Large intestine (tissue), 3 donors: ENCODE measurements around the gene MYF5. TPM values are rescaled to one million over a fixed set of nuclear protein-coding genes. Genes with fewer than 3 reads are reported as not detected.
A peak's percentile ranks its signal among the peaks of the same experiment; 100 is the strongest.

Experiments
- DNase-seq, 2 donors: peaks; one replicate each; pipeline versions ENCODE4 v3.0.0 to v3.0.0-alpha.2; 2013
- H3K27ac ChIP-seq: one replicate; pipeline ENCODE4 v1.5.1; 2013; ENCODE audit warnings: low read length
- H3K27me3 ChIP-seq: 2 replicates; pipeline ENCODE4 v1.6.1; 2013; ENCODE audit warnings: low read length; ENCODE audit not compliant: control insufficient read depth, insufficient read depth
- H3K36me3 ChIP-seq: 2 replicates; pipeline ENCODE4 v1.6.1; 2013; ENCODE audit warnings: low read length; ENCODE audit not compliant: control insufficient read depth, insufficient read depth
- H3K4me1 ChIP-seq: one replicate; pipeline ENCODE4 v1.6.1; 2013; ENCODE audit warnings: low read length; ENCODE audit not compliant: control insufficient read depth, insufficient read depth
- H3K4me3 ChIP-seq: one replicate; pipeline ENCODE4 v1.5.1; 2013; ENCODE audit warnings: low read length
- H3K9me3 ChIP-seq: one replicate; pipeline ENCODE4 v1.6.1; 2013; ENCODE audit warnings: mild to moderate bottlenecking, low read depth, low read length, moderate library complexity; ENCODE audit not compliant: control insufficient read depth
- WGBS: methylation state at CpG from one replicate; pipeline ENCODE4 v1.1.5; 2013; ENCODE audit warnings: low lambda C conversion rate; ENCODE audit not compliant: insufficient coverage; 5-methylcytosine and 5-hydroxymethylcytosine counted together
- polyA plus RNA-seq: library from polyadenylated mRNA; unstranded; fragments of 120-200 nt; gene quantifications from one replicate; pipeline ENCODE4 v1.2.1, GENCODE V29; 2013

Gene MYF5
- polyA plus RNA-seq, 1 donor: 0.07 TPM

- no peaks in the 10 kb centered on the region for H3K36me3 ChIP-seq
- peaks cover 68% of the 10 kb centered on the region for H3K27me3 ChIP-seq
- no peak for DNase-seq
- no peak overlapping the region for H3K4me3 ChIP-seq
- H3K4me1 ChIP-seq: no peaks in the 10 kb centered on the region
- no peak overlapping the region for H3K27ac ChIP-seq
- peaks cover 2% of the 10 kb centered on the region for H3K9me3 ChIP-seq
- WGBS: no CpG with 5 or more reads among the region's 10 CpGs
Observed at GRCh38 chr12:80715713-80716249, 931 bp upstream of the MYF5 start.

DNA sequence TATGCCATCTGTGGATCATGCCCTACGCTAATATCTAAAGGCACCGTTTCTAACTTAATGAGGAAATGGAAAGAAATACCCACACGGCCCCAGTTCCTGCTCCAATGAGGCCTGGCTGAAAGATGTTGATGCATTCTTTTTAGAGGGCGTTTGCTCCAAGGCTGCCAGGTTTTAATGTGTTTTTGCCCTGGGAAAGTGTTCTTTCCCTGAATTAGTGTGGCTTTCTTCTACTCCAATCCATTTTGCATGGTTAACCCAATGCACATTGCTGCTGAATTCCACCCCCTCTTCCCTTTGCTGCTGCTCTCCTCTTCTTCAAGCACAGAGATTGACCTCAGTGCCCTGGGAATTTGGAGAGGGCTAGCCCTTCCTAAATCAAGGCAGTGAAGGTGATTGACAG lies 1.1 kb downstream of the MYF5 start:
- Histone ChIP-seq H3K4me3 (no peak overlapping the region), H3K36me3 (no peaks in the 10 kb centered on the region), H3K27ac (no peak overlapping the region), H3K4me1 (no peaks in the 10 kb centered on the region), H3K27me3 (peaks cover 64% of the 10 kb centered on the region), H3K9me3 (peaks cover 2% of the 10 kb centered on the region)
- DNase-seq: no peak
- WGBS: no CpG with 5 or more reads among the region's 4 CpGs

- peaks cover 40% of the 10 kb centered on the region for H3K27me3 ChIP-seq
- no peak overlapping the region for H3K27ac ChIP-seq
- H3K9me3 ChIP-seq: peaks cover 2% of the 10 kb centered on the region
- WGBS: 80% methylated on average over 1 of the region's 1 CpG
- H3K36me3 ChIP-seq: no peaks in the 10 kb centered on the region
- no peaks in the 10 kb centered on the region for H3K4me1 ChIP-seq
- no peak for DNase-seq
- H3K4me3 ChIP-seq: no peak overlapping the region
Observed at GRCh38 chr12:80720516-80720915, 3.8 kb downstream of the MYF5 start.

- DNase-seq: no peak
- no peak overlapping the region for H3K27ac ChIP-seq
- peaks cover 32% of the 10 kb centered on the region for H3K27me3 ChIP-seq
- H3K4me3 ChIP-seq: no peak overlapping the region
- no peaks in the 10 kb centered on the region for H3K36me3 ChIP-seq
- no peaks in the 10 kb centered on the region for H3K4me1 ChIP-seq
- 100% methylated on average over 1 of the region's 3 CpGs for WGBS
- peaks cover 2% of the 10 kb centered on the region for H3K9me3 ChIP-seq
Observed at GRCh38 chr12:80721326-80721725, 4.6 kb downstream of the MYF5 start.

DNA sequence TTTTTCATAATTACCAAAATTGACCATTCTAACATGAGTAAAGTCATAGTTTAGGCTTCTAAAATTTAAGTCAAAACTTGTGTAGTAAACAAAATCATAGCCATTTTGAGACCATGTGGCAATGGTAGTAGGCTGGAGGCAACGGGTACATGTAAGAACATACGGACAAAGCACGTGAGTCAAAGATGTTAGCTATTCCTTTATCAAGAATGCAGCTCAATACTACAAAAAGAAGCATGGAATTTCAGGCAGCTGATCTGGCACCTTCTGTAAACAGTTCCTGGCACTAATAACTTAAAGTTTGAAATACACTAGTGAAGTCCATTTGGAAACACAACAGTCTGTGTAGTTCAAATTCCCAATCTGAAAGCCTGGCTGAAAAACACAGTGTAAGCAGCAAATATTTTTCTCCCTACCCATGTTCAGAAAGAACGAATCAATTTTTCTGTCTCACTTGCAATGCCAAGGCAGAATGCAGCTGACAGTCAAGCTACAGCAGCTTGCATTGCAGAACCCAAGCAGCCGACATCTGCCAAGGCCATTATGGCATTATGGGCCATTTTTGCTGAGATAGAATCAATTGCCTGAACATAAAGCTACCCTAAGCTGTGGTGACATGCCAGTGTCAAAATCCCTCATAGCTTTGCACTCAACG lies 29.3 kb downstream of the MYF5 start:
- Histone ChIP-seq H3K4me3 (no peak overlapping the region), H3K27ac (no peak overlapping the region), H3K36me3 (no peaks in the 10 kb centered on the region), H3K27me3 (no peaks in the 10 kb centered on the region), H3K9me3 (no peaks in the 10 kb centered on the region), H3K4me1 (no peaks in the 10 kb centered on the region)
- WGBS: no CpG with 5 or more reads among the region's 6 CpGs
- DNase-seq: no peak

DNA sequence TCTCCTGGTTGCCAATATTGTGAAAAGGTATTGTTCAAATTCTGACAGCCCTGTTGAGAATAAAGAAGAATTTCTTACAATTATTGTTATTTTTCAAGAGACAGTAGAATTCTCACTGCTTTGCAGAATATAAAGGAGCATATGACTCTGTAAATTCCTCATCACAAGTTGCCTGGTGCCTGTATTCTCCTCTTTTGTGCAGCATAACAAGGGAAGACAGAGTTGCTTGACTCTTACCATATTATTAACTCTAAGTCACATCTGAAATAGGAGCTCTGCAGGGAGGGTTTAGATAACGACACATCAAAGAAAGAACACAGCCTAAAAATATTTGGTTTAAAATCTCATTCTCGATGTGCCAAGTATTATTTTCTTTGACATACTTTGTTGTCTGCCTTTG lies 31.1 kb downstream of the MYF5 start:
- no peaks in the 10 kb centered on the region for H3K36me3 ChIP-seq
- H3K27me3 ChIP-seq: no peaks in the 10 kb centered on the region
- no CpG with 5 or more reads among the region's 2 CpGs for WGBS
- no peaks in the 10 kb centered on the region for H3K9me3 ChIP-seq
- DNase-seq: no peak
- no peak overlapping the region for H3K4me3 ChIP-seq
- H3K4me1 ChIP-seq: no peaks in the 10 kb centered on the region
- H3K27ac ChIP-seq: no peak overlapping the region

DNA sequence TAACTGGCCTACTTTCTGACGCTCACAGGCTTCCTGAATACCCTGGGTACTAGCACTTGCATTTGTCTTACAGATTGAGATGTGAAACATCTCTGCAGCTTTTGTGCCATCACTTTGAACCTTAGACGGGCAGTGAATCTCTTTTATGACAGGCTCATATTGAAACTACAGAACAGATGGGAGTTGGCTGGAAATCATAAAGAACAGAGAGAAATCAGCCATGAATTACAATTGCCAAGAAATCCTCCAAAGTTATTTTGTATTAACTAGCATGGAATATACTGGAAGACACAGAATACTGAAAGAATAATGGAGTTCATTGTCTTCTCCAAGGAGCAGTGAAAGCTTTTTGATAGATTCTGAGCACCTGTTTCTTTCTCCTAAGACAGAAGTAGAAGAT lies 32.7 kb downstream of the MYF5 start:
- 60% methylated on average over 1 of the region's 2 CpGs for WGBS

DNA sequence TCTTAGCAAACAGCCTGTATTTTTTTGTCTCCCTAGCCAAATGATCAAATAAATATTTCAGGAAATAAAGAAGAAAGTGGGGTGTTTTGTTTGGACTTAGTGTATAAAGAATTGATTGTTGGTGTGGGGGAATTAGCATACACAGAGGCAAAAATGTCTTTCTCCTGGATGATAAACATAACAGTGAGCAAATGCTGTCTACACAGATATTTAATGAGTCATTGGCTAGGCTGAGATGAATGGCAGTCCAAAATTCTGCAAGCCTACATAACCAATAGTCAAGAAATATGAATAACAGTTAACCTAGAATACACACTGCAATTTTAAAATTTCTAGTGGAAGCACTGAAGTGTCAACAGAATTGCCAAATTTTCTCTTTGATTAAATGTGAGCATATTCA lies 35.8 kb downstream of the MYF5 start:
- Histone ChIP-seq H3K36me3 (no peaks in the 10 kb centered on the region), H3K27me3 (no peaks in the 10 kb centered on the region), H3K27ac (no peak overlapping the region), H3K9me3 (no peaks in the 10 kb centered on the region), H3K4me3 (no peak overlapping the region), H3K4me1 (no peaks in the 10 kb centered on the region)
- no peak for DNase-seq

More for the DNA sequence above, 32.7 kb downstream of the MYF5 start:
- H3K4me3 ChIP-seq: no peak overlapping the region
- H3K27ac ChIP-seq: no peak overlapping the region
- no peak for DNase-seq
- H3K36me3 ChIP-seq: no peaks in the 10 kb centered on the region
- H3K4me1 ChIP-seq: no peaks in the 10 kb centered on the region
- H3K27me3 ChIP-seq: no peaks in the 10 kb centered on the region
- no peaks in the 10 kb centered on the region for H3K9me3 ChIP-seq

DNA sequence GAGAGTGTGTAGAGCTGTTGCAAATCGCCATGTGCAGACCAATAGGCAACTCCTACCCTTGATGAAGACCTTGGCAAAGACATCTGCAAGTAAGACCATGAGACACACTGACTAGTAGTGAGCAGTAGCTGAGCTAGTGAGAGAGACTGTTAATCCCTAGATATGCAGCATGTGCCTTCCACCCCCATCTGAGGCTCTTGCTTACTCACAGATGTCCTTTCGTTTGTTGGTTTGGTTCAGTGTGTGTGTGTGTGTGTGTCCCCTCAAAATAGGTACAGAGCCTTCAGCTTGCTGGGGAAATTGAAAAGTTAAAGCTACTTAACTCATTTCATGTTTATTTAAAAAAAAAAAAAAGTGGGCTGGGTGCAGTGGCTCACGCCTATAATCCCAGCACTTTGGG lies 37.6 kb downstream of the MYF5 start:
- Histone ChIP-seq H3K27me3 (no peaks in the 10 kb centered on the region), H3K36me3 (no peaks in the 10 kb centered on the region), H3K4me1 (no peaks in the 10 kb centered on the region), H3K27ac (no peak overlapping the region), H3K9me3 (no peaks in the 10 kb centered on the region), H3K4me3 (no peak overlapping the region)
- WGBS: no CpG with 5 or more reads among the region's 3 CpGs
- no peak for DNase-seq

GRCh38 chr12:80756875-80757274 lies 40.2 kb downstream of the MYF5 start:
- DNase-seq: no peak
- no peaks in the 10 kb centered on the region for H3K9me3 ChIP-seq
- H3K27ac ChIP-seq: no peak overlapping the region
- WGBS: no CpG with 5 or more reads among the region's 1 CpG
- H3K27me3 ChIP-seq: no peaks in the 10 kb centered on the region
- H3K36me3 ChIP-seq: no peaks in the 10 kb centered on the region
- no peaks in the 10 kb centered on the region for H3K4me1 ChIP-seq
- H3K4me3 ChIP-seq: no peak overlapping the region

- no CpG with 5 or more reads among the region's 5 CpGs for WGBS
Observed at GRCh38 chr12:80761838-80762237, 45.1 kb downstream of the MYF5 start.

More at GRCh38 chr12:80761838-80762237, 45.1 kb downstream of the MYF5 start:
- peak in 1 of 2 donors; percentile 9 for DNase-seq
- Histone ChIP-seq H3K27ac (no peak overlapping the region), H3K4me3 (no peak overlapping the region), H3K4me1 (no peaks in the 10 kb centered on the region), H3K9me3 (no peaks in the 10 kb centered on the region), H3K36me3 (no peaks in the 10 kb centered on the region), H3K27me3 (no peaks in the 10 kb centered on the region)
